ENCODE results near the gene XRCC1. TPM values are rescaled to one million over a fixed set of nuclear protein-coding genes. Genes with fewer than 3 reads are reported as not detected.

XRCC1 gene
- total and polyA plus RNA-seq, 2 of the 8 experiments (the other 6 are each of a cell fraction or from before 2014, with no cell fraction given): 42.5 to 44.4 TPM

DNA sequence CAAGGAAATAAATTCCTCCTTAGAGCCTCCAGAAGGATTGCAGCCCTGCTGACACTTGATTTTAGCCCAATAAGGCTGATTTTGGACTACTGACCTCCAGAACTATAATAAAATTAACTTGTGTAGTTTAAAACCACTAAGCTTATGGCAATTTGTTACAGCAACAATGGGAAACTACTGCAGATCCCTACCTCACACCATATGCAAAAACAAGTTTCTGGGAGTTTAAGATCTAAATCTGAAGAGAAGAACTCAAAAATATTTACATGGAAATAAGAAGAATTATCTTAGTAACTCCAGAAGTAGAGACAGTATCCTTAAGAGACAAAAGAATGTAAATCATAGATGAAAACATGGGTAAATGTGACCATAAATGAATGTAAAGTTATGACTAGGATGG is 36.4 kb downstream of the XRCC1 start (continued):
- no peak for TF ChIP-seq RXRA (IDR thresholded peaks at IDR 0.05; ENCODE audit: insufficient read depth, low read depth, low read length)
- no peak for TF ChIP-seq TCF12 (IDR thresholded peaks at IDR 0.05; ENCODE audit: low read depth, low read length)
